Kidney epithelial cell (primary cell): Measurements from ENCODE around the gene CDR2. TPM values are rescaled to one million over a fixed set of nuclear protein-coding genes. Genes with fewer than 3 reads are reported as not detected.

Experiments used
- DNase-seq: peaks from one replicate; pipeline ENCODE4 v3.0.0-alpha.2; 2010; ENCODE audit warnings: low read depth
- H3K27me3 ChIP-seq: 2 replicates; pipeline ENCODE4 v1.6.0; 2011; ENCODE audit warnings: low read length; ENCODE audit not compliant: control insufficient read depth, insufficient read depth
- H3K36me3 ChIP-seq: 2 replicates; pipeline ENCODE4 v1.5.1; 2011; ENCODE audit warnings: low read length; ENCODE audit not compliant: control insufficient read depth, insufficient read depth
- H3K4me3 ChIP-seq: 2 replicates; pipeline ENCODE4 v1.5.1; 2011; ENCODE audit warnings: low read depth, mild to moderate bottlenecking, control low read depth, low read length
- total RNA-seq: library from RNA; depleted of rRNA; stranded (reverse); fragments of >200 nt; gene quantifications from 2 replicates; pipeline ENCODE4 v1.2.3, GENCODE V29; 2015
- TF ChIP-seq, protein P1 (sequence below): IDR thresholded peaks from 2 replicates; pipeline ENCODE4 v1.5.1; 2011; ENCODE audit warnings: mild to moderate bottlenecking, moderate library complexity, low read length, control low read depth, inconsistent platforms; ENCODE audit not compliant: insufficient read depth, poor library complexity, severe bottlenecking

CDR2 gene
- total RNA-seq, 1 donor from 2014 or later: 27.0 TPM

GRCh38 chr16:22327446-22327775 is 47.0 kb downstream of the CDR2 start:
- H3K4me3 ChIP-seq: no peak overlapping the region
- no peaks in the 10 kb centered on the region for H3K27me3 ChIP-seq
- H3K36me3 ChIP-seq: peaks cover 2% of the 10 kb centered on the region
- no peak for DNase-seq
- TF ChIP-seq, protein P1, sequence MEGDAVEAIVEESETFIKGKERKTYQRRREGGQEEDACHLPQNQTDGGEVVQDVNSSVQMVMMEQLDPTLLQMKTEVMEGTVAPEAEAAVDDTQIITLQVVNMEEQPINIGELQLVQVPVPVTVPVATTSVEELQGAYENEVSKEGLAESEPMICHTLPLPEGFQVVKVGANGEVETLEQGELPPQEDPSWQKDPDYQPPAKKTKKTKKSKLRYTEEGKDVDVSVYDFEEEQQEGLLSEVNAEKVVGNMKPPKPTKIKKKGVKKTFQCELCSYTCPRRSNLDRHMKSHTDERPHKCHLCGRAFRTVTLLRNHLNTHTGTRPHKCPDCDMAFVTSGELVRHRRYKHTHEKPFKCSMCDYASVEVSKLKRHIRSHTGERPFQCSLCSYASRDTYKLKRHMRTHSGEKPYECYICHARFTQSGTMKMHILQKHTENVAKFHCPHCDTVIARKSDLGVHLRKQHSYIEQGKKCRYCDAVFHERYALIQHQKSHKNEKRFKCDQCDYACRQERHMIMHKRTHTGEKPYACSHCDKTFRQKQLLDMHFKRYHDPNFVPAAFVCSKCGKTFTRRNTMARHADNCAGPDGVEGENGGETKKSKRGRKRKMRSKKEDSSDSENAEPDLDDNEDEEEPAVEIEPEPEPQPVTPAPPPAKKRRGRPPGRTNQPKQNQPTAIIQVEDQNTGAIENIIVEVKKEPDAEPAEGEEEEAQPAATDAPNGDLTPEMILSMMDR: no peak

DNA sequence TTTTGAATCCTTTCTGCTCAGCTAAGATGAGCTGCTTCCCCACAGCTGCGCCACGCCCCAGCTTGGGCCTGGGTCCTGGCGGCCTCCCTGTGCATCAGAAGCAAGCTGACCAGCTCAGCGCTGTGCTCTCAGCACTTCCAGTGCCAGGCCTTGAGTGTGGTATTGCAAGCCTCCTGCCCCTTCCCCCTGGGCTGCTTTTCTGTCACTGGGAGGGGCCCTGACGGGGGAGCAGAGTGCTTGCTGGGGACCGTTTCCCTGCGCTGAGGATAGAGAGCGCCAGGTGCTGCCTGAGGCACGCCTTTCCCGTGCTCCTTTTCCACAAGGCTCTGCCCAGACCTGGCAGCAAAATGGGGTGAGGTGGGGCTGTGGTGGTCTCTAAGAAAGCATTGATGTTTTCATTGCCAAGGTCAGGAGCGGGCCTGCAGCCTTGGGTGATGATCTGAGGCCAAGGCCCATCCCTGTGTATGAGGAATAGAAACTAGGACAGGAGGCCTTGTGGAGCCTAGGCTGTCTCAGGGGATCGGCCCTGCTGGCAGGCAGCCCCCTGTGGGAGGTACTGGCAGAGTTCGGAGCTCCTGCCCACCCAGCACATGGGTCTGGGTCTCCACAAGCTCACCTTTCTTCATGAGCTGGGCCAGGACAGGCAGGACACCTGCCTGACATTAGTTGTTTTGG is 47.5 kb downstream of the CDR2 start:
- Histone ChIP-seq H3K4me3 (no peak overlapping the region), H3K36me3 (peaks cover 2% of the 10 kb centered on the region), H3K27me3 (no peaks in the 10 kb centered on the region)
- TF ChIP-seq, protein P1: no peak
- DNase-seq: no peak

DNA sequence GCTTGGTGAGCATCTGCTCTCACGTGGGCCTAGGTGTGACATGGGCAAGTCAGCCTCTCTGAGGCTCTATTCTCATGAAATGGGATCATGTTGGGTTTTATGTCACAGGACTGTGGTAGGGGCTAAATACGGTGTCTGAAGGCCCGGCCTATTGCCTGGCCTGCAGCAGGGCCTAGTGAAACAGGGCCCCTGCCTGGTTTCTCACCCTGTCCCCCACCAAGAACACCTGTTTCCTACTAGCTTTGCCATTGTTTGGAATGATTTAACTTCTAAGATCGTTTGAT is 48.1 kb downstream of the CDR2 start:
- TF ChIP-seq, protein P1: no peak
- Histone ChIP-seq H3K36me3 (peaks cover 2% of the 10 kb centered on the region), H3K4me3 (no peak overlapping the region), H3K27me3 (no peaks in the 10 kb centered on the region)
- no peak for DNase-seq

- H3K36me3 ChIP-seq: peaks cover 2% of the 10 kb centered on the region
- no peaks in the 10 kb centered on the region for H3K27me3 ChIP-seq
- DNase-seq: no peak
- no peak overlapping the region for H3K4me3 ChIP-seq
- TF ChIP-seq, protein P1: no peak
Measured at GRCh38 chr16:22325598-22326368, 48.6 kb downstream of the CDR2 start.

DNA sequence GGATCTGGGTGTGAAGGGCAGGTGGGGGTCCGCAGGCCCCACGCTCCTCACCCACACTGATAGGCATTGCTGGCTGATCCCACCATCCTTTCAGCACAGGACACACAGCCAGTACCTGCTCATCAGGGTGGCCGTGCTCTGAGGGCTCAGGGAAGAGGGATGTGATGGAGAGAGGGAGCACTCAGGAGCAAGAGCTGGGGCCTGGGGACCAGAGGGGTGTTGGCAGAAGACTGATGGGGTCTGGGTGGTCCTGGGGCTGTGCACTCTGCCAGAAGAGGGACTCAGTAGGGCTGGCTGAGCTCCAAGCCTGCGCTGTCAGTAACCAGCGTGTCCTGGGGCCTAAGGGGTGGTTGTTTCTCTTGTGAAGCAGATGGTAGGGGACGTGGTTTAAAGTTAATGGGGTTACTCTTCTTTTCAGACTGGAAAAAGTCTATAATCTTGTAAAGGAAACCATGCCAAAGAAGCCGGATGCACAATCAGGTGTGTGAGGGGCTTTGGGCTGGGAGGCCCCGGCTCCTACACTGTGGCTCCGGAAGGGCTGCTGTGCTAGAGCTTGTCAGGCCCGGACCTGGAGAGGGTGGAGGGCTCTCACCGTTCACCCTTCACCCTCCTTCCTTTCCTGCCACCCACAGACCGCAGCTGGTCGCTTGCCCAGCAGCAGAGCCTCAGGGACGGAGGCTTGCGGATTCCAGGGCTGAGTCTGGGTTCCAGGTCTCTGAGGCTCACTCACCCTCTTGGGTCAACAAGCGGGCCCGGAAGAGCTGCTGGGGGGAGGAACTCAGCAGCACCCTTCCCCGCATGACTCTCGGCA is 49.4 kb downstream of the CDR2 start:
- Histone ChIP-seq H3K27me3 (no peaks in the 10 kb centered on the region), H3K36me3 (peaks cover 2% of the 10 kb centered on the region), H3K4me3 (no peak overlapping the region)
- DNase-seq: no peak
- TF ChIP-seq, protein P1: no peak
